Measurements from ENCODE around the gene LIMCH1. TPM values are rescaled to one million over a fixed set of nuclear protein-coding genes. Genes with fewer than 3 reads are reported as not detected.
A peak's percentile ranks its signal among the peaks of the same experiment; 100 is the strongest.
"Not testable (repeated sequence)": the region's sequence is repeated elsewhere in the genome, so short reads cannot be mapped to it uniquely, and the experiment has no call there.

Gene LIMCH1
- total RNA-seq, 1 donor from 2014 or later: 65.0 TPM

- DNase-seq (ENCODE audit: low read depth): no peak
Measured at GRCh38 chr4:41679991-41680390, 142.0 kb downstream of the LIMCH1 start.

- DNase-seq (ENCODE audit: low read depth): no peak
Measured at GRCh38 chr4:41681054-41681453, 143.1 kb downstream of the LIMCH1 start.

- peak; percentile 66 for DNase-seq (ENCODE audit: low read depth)
Measured at GRCh38 chr4:41683326-41683725, 145.4 kb downstream of the LIMCH1 start.

- no peak for DNase-seq (ENCODE audit: low read depth)
Measured at GRCh38 chr4:41686893-41687292, 148.9 kb downstream of the LIMCH1 start.

- DNase-seq (ENCODE audit: low read depth): no peak
Measured at GRCh38 chr4:41687971-41688370, 150.0 kb downstream of the LIMCH1 start.

- DNase-seq (ENCODE audit: low read depth): peak; percentile 41
Measured at GRCh38 chr4:41692717-41693345, 154.9 kb downstream of the LIMCH1 start.

GRCh38 chr4:41693629-41694028 lies 155.7 kb downstream of the LIMCH1 start:
- DNase-seq (ENCODE audit: low read depth): peak; percentile 47

GRCh38 chr4:41696131-41696530 lies 158.2 kb downstream of the LIMCH1 start:
- DNase-seq (ENCODE audit: low read depth): no peak

GRCh38 chr4:41696763-41697162 lies 158.8 kb downstream of the LIMCH1 start:
- no peak for DNase-seq (ENCODE audit: low read depth)

- no peak for DNase-seq (ENCODE audit: low read depth)
Measured at GRCh38 chr4:41701983-41702382, 164.0 kb downstream of the LIMCH1 start.

GRCh38 chr4:41702770-41703169 lies 164.8 kb downstream of the LIMCH1 start:
- no peak for DNase-seq (ENCODE audit: low read depth)

GRCh38 chr4:41703785-41704184 lies 165.8 kb downstream of the LIMCH1 start:
- DNase-seq (ENCODE audit: low read depth): no peak

- peak; percentile 81 for DNase-seq (ENCODE audit: low read depth)
Measured at GRCh38 chr4:41709844-41710481, 172.0 kb downstream of the LIMCH1 start.

- not testable (repeated sequence) for DNase-seq (ENCODE audit: low read depth)
Measured at GRCh38 chr4:41711654-41712053, 173.7 kb downstream of the LIMCH1 start.

GRCh38 chr4:41712425-41712824 lies 174.5 kb downstream of the LIMCH1 start:
- no peak for DNase-seq (ENCODE audit: low read depth)

GRCh38 chr4:41713768-41714167 lies 175.8 kb downstream of the LIMCH1 start:
- DNase-seq (ENCODE audit: low read depth): peak; percentile 54

GRCh38 chr4:41714364-41715000 lies 176.5 kb downstream of the LIMCH1 start:
- DNase-seq (ENCODE audit: low read depth): peak; percentile 26

GRCh38 chr4:41715155-41715554 lies 177.2 kb downstream of the LIMCH1 start:
- no peak for DNase-seq (ENCODE audit: low read depth)

GRCh38 chr4:41718907-41719306 lies 180.9 kb downstream of the LIMCH1 start:
- DNase-seq (ENCODE audit: low read depth): no peak

GRCh38 chr4:41719417-41719816 lies 181.5 kb downstream of the LIMCH1 start:
- no peak for DNase-seq (ENCODE audit: low read depth)

GRCh38 chr4:41722181-41722580 lies 184.2 kb downstream of the LIMCH1 start:
- no peak for DNase-seq (ENCODE audit: low read depth)

GRCh38 chr4:41723286-41723685 lies 185.3 kb downstream of the LIMCH1 start:
- DNase-seq (ENCODE audit: low read depth): no peak

- DNase-seq (ENCODE audit: low read depth): no peak
Measured at GRCh38 chr4:41725254-41725653, 187.3 kb downstream of the LIMCH1 start.
